Activated CD4-positive, alpha-beta T cell treated with anti-CD3 and anti-CD28 coated beads for 48 hours (primary cell): ENCODE results near the gene XYLT1.
"Not testable (repeated sequence)": the region's sequence is repeated elsewhere in the genome, so short reads cannot be mapped to it uniquely, and the experiment has no call there.

Experiments
- DNase-seq: peaks from one replicate; pipeline ENCODE4 v3.0.0-alpha.2; 2020

Gene XYLT1

DNA sequence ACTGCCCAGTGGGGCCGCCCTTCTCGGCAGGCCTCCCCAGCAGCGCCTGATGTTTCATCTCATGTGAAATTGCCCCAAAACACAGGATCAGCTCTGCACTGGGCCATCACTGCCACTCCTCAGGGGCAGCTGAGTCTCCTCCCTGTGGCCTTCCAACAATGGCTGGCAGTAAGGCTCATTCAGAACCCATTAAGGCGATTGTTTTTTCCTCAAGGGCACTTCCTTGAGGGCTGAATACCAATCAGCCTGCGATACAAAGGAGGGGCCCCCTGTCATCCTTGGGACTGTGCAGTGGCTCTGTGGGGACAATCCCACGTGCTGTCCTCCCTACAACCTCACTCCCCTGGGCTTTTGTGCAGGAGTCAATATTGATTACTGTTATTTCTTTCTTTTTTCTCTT lies 47.5 kb downstream of the XYLT1 start:
- DNase-seq: no peak

DNA sequence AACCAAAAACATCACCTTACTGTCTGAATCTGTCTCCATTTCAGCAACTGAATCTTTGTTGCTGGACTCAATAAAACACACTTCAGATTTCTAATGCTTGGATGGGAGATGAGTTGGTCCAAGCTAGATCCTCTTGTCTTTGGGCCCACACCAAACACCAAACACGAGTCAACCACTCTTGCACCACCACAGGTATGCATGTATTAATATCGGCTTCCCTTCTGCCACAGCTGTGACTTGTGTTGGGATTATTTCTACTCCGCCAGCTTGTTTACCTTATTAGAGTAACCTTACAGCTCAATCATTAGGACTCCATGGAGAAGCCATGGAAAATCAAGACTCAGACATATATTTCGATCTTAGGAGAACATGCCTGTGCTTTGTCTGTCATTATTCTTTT lies 49.9 kb downstream of the XYLT1 start:
- no peak for DNase-seq

DNA sequence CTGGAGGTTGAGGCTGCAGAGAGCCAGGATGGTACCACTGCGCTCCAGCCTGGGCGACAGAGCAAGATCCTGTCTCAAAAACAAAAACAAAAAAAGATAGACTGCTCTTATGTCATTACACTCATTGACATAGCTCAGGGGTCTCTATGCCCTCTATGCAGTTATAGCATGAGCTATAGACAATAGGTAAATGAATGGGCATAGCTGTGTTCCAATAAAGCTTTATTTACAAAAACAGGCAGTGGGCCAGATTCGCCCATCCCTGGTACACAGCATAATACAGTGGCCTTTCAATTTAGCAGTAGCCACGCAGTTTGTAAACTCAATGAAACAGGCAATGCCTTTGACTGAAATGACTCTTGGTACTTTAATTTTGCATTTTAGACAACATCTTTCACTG lies 51.5 kb downstream of the XYLT1 start:
- DNase-seq: no peak

- peak; percentile 21 for DNase-seq
These were observed 53.0 kb downstream of the XYLT1 start for GRCh38 chr16:17417740-17418139.

DNA sequence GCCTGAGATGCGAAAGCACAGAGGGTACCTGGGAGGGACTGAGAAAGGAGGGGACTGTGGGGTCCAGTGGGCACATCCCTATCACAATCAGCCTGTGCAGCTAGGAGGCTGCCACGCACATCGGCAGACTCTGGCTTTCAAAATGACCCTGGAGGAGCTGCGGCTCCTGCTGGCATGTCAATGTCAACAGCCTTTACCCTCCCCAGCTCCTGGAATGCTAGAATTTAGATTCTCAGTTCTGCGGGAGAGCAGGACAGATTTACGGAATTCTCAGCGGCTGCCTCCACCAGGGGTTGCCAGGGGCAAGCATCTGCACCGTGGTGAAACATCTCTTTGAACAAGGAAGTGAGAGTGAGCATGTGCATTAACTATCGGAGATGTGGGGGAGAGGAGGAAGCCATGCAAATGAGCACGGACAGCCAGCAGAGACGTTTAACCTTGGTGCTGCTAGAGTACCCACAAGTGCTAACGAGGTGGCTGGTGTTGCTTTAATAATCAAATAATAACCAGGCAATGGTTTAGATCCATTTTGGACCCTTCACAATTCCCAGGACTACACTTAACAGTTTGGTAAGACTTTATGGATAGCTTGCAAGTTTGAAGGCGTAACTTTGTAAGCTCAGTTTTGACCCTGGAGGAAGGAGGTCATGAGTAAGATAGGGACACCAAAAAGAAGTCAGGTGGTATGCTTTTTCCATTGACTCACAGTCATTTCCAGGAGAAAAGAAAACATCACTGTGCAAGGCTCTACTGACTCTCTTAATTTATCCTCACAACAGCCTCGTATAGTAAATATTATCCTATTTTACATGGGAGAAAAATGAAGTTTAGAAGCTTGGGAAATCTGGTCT lies 54.1 kb downstream of the XYLT1 start:
- peak; percentile 65 for DNase-seq

DNA sequence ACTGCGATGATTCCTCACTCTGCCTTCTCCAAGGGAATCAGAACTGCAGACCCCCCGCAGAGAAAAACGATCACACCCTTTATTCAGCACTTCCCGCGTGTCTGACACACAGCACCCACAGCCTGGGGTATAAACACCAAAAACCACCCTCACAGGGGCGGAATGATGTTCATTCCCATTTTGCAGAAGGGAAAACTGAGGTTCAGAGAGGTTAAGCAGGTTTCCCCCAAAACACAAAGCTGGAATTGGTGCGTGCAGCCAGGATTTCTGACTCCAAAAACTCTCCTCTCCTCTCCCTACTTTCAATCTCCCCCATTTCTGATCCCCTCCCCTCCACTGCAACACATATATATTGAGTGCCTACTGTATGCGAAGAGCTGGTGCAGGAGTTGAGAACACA lies 55.8 kb downstream of the XYLT1 start:
- no peak for DNase-seq

DNA sequence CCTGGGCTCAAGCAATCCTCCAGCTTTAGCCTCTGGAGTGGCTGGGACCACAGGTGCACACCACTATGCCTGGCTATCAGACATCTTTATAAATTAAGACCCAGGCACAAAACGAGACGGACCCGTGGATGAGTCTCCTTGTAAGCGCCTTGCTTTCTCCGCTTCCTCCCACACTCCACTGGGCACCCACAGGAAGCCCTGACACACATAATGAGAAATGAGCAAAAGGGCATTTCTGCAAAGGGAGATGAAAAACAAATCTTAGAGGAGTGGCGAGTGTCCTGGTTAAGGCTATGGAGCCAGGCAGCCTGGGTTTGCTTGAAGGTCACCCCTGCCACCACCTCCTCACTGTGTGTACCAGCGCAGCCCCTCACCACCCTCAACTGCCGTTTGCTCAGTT lies 56.3 kb downstream of the XYLT1 start:
- peak; percentile 68 for DNase-seq

GRCh38 chr16:17413508-17413907 lies 57.3 kb downstream of the XYLT1 start:
- no peak for DNase-seq

DNA sequence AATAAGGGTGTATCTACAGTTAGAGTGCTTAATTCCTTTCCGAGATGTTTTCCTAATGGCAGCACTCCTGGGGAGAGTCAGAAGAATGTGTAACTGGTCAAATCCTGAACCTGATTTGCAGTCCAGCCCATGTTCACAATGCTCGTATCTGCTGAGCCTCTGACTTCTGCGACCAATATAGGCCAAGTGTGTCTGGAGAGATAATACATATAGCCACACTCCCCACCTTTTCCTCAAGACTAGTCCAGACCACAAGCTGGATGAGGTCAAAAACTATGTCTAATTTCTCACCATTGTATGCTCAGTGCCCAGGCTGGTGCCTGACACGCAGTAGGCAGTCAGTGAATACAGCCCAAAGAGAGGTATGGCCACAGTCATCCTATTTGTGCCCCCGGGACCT lies 58.0 kb downstream of the XYLT1 start:
- no peak for DNase-seq

- DNase-seq: no peak
These were observed 58.5 kb downstream of the XYLT1 start for GRCh38 chr16:17412221-17412620.

GRCh38 chr16:17411263-17411662 lies 59.5 kb downstream of the XYLT1 start:
- DNase-seq: no peak

GRCh38 chr16:17410316-17410715 lies 60.4 kb downstream of the XYLT1 start:
- DNase-seq: not testable (repeated sequence)

DNA sequence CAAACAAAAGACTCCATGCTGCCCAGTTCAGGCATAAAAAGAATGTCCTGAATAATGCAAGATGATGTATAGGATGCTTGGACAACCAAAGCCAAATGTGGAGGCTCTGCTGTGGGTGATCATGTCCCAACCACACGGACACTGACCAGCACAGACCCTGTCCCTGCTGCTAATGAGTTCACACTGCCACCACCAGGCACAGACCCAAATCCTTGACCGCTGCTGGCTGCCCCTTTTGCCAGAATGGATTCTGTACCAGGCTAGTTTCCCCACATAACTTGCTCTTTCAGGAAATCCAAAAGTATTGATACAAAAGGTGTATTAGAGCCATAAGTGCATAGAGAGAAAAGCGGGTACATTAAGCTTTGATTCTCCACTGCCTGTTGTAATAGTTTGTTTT lies 60.9 kb downstream of the XYLT1 start:
- DNase-seq: no peak

DNA sequence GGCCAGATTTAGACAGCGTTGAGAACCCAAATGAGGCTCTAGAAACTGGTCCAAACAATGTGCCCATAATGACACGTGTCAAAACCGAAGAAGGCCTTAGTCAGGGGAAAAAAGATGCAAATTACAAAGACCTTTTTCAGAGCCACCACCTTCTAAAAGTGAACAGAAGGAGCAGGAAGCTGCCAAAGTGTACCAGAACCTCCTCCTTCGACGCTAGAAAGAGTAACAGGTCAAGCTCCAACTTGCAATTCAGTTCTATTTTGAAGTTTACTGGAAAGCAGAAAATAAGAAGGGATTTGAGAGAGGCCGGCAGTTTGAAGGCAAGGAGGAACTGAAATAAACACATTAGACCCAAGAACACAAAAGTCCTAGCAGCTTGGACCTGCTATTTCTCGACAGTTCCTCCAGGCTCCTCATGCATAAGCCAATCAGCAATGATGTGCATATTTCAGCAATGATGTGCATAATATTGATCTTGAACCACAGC lies 61.8 kb downstream of the XYLT1 start:
- no peak for DNase-seq

DNA sequence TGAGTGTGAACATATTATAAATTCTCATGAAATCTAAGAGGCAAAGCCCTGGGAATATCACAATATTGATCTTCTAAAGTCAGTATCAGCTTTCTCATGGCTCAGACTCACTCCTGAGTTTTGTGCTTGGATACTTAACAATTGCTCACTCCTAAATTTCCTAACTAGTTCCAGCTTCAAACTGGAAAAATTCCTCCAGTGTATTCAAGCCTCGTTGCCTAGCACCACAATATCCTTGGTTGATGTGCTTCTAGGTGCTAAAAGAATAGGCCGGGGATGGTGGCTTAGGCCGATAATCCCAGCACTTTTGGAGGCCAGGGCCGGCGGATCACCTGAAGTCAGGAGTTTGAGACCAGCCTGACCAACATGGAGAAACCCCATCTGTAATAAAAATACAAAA lies 62.5 kb downstream of the XYLT1 start:
- no peak for DNase-seq

- DNase-seq: no peak
These were observed 63.4 kb downstream of the XYLT1 start for GRCh38 chr16:17407321-17407720.

- no peak for DNase-seq
These were observed 65.6 kb downstream of the XYLT1 start for GRCh38 chr16:17404941-17405689.

- DNase-seq: no peak
These were observed 66.8 kb downstream of the XYLT1 start for GRCh38 chr16:17403859-17404545.

DNA sequence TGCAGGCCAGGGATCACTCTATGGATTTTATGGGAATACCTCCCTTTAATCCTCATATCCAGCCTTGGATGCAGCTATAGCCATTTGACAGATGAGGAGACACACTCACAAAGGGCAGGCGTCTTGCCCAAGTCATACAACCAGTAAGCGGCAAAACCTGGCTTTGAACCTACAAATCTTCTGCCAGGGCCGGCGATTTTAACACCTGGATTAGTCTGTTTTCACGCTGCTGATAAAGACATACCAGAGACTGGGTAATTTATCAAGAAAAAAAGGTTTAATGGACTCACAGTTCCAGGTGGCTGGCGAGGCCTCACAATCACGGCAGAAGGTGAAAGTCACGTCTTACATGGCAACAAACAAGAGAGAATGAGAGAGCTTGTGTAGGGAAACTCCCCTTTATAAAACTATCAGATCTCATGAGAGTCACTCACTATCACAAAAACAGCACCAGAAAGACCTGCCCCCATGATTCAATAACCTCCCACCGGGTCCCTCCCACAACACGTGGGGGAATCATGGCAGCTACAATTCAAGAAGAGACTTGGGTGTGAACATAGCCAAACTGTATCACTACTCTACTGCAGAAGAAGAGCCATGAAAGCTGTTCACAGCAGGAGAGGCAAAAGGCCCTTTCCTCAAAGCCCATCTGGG lies 67.5 kb downstream of the XYLT1 start:
- no peak for DNase-seq

DNA sequence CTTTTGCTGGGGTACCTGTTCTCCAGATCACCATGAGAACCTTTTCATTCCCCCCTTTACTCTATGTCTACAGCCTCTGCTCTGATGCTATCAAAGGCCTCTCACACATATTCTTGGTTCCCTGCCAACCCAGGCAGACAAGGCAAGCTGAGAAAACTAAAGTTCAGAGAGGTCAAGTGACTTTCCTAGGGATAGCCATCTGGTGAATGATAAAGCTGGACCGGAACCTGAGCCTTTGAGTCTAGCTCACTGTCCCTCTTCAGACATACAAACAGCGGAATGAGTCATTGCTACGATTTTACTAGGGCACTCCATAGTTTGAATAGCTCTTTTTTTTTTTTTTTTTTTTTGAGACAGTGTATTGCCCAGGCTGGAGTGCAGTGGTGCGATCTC lies 73.3 kb downstream of the XYLT1 start:
- no peak for DNase-seq

DNA sequence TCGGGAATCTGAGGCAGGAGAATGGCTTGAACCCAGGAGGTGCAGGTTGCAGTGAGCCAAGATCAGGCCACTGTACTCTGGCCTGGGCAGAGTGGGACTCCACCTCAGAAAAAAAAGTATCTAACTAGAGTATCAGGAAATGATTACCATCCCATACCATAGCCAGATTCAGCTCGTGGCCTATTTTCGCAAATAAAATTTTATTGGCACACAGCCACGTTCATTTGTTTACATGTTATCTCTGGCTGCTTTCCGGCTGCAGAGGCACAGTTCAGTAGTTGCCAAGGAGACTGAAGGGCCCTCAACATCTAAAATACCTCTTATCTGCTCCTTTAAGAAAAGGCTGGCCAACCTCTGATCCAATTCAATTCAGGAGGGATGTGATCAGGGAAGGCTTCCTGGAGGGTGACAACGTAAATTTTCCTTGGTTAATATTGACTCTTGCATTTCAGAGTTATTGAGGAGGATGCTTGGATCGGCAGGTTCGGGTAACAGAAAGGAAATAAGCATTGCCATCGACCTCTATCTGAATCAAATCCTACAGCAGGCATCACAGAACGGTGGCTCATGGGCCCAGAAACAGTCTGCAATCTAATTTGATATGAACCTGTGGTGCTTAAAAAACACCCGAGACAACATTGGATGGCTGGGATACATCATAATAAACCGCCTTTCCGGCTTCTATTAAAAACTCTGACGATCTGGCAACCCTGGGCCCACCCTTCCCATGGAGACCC lies 73.8 kb downstream of the XYLT1 start:
- no peak for DNase-seq

- DNase-seq: no peak
These were observed 74.8 kb downstream of the XYLT1 start for GRCh38 chr16:17395849-17396480.
